Retina (tissue), 1 donor: Measurements from ENCODE around the gene NFIA.
A peak's percentile ranks its signal among the peaks of the same experiment; 100 is the strongest.

ENCODE experiments used
- DNase-seq: peaks from one replicate; pipeline ENCODE4 v3.0.0-alpha.2; 2016

NFIA gene

DNA sequence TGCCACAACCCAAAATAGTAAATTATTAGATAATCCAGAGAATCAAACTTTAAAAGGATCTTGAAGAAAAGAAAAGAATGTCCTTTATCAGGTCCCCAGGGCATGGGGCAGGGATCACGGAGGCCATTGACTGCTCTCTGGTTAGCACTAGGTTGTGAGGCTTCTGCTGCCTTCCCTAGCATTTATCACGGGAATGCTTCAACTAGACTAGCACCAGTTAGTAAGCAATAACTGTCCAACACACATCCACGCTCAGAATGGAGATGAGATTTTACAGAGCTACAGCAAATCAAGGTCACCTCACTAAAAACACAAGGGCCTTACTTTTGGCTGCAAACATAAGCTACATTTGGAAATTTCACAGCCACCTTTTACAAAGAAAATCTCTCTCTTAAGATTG lies 304.0 kb downstream of the NFIA start:
- DNase-seq = no peak

DNA sequence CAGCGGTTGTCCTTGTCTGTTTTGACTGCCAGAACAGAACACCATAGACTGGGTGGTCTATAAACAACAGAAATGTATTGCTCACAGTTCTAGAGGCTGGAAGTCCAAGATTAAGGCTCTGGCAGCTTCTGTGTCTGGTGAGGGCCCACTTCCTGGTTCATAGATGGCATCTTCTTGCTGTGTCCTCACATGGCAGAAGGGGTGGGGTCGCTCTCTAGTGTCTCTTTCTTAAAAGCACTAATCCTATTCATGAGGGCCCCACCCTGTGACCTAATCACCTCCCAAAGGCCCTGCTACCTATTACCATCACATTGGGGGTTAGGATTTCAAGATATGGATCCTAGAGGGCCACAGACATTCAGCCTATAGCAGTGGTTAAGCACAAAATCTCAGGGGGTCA lies 304.4 kb downstream of the NFIA start:
- no peak for DNase-seq

GRCh38 chr1:61387829-61388228 lies 305.5 kb downstream of the NFIA start:
- DNase-seq = no peak

DNA sequence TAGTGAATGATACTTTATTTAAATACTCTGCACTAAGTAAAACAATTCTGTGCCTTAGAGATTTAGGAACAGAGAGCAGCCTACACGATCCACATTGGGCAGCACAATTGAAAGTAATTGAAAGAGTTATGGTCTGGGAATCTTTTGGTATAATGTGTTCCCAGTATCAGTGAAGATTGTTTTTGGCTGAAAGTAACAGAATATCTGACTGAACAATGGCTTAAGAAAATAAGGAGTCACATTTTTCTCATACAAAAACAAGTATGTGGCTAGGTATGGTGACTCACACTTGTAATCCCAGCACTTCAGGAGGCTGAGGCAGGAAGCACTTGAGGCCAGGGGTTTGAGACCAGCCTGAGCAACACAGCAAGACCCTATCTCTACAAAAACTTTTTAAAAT lies 306.2 kb downstream of the NFIA start:
- DNase-seq = no peak

DNA sequence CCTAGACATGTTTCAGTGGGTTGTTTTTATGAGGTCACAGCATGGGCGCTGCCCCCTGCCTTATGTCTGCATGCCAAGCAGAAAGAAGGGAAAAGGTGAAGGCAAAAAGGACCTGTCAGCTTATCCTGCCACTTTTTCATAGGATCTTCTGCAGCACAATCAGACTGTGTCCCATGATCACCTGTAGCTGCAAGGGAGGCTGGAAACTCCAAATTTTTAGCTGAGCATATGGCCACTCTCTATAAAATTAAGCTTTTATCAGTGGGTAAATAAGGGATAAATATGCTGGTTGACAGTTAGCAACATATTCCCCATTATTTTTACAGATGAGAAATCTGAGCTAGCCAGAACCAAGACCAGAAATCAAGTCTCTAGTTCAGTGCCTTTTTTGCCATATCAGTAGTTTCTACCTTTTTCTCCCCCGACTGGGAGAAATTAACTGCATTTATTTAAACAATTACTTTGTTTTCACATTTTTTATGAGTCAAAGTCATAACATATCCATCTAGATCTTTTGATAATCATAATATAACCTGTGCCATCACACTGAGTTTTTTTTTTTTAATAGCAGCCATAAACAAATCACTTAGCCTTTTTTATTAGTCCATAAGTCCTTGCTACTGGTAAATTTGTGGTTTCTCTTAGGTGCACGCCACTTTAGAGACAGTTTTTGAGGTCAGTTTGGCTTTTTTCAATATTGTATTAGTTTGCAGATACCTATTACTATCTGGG lies 307.0 kb downstream of the NFIA start:
- no peak for DNase-seq

- no peak for DNase-seq
Measured at GRCh38 chr1:61389926-61390845, 307.8 kb downstream of the NFIA start.

- no peak for DNase-seq
Measured at GRCh38 chr1:61391730-61392129, 309.4 kb downstream of the NFIA start.

DNA sequence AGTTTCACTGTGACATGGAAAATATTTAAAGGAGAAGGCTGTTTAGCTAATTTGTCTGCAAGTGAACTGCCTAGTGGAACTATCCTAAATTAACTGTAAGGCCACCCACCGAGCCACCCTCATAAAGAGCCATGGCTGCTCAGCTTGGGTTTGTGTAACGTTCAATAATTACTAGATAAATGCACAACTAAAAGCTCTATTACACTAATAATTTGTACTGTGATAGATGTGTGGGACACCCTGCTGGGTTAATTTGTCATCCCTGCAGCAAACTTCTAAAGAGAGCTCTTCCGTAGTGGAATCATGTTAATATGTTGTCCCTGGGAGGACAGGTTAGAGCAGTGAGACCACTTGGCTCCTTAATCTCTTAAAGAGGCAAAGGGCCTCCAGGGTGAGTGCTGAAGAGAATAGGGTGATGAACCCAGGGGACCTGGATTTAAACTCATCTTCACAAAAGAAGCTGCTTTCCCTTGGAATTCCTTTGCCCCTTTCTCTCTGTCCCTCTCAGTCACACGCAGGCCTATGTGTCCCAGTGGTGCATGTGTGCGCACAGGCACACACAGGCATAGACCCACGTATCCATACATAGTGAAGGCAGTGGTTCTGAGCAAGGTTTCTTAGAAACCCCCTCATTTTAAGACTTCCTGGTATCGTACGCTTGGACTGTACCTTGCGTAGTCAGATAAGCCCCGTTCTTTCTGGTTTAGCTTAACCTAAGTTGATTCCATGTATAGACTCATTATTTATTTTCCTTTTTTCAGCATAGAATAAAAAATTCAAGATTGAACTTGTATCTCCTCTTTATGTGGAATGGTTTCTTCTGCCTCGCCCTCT lies 310.3 kb downstream of the NFIA start:
- DNase-seq = peak; percentile 28

GRCh38 chr1:61393575-61393974 lies 311.2 kb downstream of the NFIA start:
- DNase-seq = no peak

- DNase-seq = no peak
Measured at GRCh38 chr1:61395146-61395800, 312.9 kb downstream of the NFIA start.

DNA sequence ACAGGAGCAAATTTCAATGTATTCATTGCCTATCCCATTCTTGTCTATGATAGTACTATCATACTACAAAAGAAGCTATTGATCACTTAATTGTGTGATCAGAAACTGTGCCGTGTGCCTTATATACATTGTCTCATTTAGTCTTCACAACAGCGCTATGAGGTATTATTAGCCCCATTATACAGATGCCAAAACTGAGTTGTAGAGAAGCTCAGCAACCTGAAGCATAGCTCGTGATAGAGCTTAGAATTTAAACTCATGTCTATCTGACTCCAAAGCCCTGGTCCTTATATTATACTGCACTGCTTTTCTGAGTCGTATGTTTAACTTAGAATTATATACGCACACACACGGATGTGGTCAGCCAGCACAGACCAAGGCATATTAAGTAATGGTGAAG lies 315.1 kb downstream of the NFIA start:
- no peak for DNase-seq

GRCh38 chr1:61397935-61398334 lies 315.6 kb downstream of the NFIA start:
- DNase-seq = no peak

GRCh38 chr1:61399199-61399598 lies 316.8 kb downstream of the NFIA start:
- no peak for DNase-seq

GRCh38 chr1:61400131-61400770 lies 317.9 kb downstream of the NFIA start:
- DNase-seq = no peak

DNA sequence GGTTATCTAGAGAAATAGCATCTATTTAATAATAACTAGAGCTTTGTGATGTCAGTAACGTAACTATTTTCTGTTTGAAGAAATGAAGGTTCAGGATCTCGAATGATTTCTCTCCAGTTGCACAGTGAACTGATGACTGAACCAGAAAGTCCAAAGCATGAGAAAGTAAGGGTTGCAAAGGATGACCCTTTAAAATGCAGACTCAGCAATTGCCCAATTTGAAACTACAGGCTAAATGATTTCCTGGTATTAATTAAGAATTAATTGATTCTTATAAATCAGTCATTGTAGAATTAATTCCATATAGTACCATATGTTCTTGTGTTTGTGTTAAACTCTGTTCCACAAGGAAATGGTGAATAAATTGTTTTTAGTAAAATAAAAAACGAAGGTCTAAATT lies 318.6 kb downstream of the NFIA start:
- no peak for DNase-seq

DNA sequence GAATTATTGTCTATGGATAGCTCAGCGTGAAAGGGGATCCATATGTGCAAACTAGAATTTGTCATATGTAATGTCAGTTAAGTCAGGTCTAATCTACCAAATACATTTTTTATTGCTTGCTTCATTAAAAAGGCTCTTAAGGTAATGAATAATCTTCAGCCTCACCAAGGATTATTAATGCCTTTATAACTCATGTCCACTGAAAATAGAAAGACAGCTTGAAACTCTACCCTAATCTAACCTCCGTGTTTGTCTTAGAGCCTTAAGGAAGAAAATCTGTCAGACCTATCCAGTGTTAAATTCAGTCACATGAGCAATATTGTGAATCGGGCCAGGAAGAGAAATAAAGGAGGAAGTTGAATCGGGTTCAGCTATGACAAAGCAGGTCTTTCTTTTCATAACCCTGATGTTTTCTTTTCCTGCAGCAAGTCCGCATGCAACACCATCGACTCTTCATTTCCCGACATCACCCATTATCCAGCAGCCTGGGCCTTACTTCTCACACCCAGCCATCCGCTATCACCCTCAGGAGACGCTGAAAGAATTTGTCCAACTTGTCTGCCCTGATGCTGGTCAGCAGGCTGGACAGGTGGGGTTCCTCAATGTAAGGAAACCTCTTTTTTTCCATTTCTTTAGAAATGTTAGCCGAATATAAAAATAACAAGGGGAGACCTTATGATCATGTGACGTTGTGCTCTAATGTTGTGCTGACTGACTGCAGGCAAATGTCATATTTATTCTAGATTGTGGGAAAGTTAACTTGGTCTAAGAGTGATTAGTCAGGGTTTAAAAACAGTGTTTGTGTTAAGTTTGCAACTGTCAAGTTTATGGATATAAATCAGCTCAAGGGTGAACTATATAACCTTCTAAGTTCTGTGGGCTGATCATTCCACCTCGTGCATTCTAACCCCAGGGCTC lies 321.6 kb downstream of the NFIA start:
- DNase-seq = no peak

- DNase-seq = no peak
Measured at GRCh38 chr1:61404597-61405376, 322.4 kb downstream of the NFIA start.

- DNase-seq = no peak
Measured at GRCh38 chr1:61406467-61406866, 324.1 kb downstream of the NFIA start.

- DNase-seq = no peak
Measured at GRCh38 chr1:61412601-61413000, 330.2 kb downstream of the NFIA start.

- DNase-seq = no peak
Measured at GRCh38 chr1:61419196-61419595, 336.8 kb downstream of the NFIA start.
